SH-SY5Y (cell line): ENCODE data around the gene NOP56.

ENCODE experiments used
- GATA2 ChIP-seq: IDR thresholded peaks from 2 replicates; pipeline ENCODE4 v1.6.1; 2011; ENCODE audit warnings: mild to moderate bottlenecking, low read depth, low read length
- GATA3 ChIP-seq: IDR thresholded peaks from 2 replicates; pipeline ENCODE4 v1.6.1; 2011; ENCODE audit warnings: low read depth, mild to moderate bottlenecking, low read length, moderate library complexity

- TF ChIP-seq GATA2 (no peak), GATA3 (no peak)
Measured at GRCh38 chr20:2698912-2699311, 46.5 kb downstream of the NOP56 start.
